ENCODE data around the gene OPCML.

OPCML gene

DNA sequence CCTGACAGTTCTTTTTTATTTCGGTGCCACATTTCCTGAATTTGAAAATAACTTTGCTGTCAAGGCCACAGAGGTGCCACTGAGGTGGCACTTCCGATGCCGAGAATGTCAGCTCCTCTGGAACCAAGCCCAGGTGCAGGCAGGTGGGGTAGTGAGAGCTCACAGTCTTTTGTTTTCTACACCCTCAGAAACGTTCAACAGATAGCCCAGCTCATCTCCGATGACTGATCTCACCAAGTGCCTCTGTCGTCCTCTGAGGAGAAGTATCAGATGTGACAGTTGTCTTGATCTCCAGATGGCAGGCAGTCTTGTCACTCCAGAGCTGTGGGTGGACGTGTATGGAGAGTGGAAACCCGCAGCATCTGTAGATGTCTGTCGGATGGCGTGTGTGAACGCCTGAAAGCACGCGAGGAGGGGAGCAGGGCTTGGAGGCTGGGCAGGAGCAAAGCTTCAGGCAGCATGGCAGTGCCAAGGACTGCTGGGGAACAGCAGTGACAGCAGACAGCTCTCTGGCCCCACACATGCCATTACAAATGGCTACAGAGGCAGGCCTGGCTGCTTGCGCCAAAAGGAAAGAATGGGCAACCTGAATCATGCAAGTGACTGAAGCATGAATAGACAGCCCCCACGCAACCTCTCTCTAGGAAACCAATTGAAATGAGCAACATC lies 877.0 kb downstream of the OPCML start:
- H3K4me3 ChIP-seq (ENCODE audit: low read depth, low read length): no peak overlapping the region

DNA sequence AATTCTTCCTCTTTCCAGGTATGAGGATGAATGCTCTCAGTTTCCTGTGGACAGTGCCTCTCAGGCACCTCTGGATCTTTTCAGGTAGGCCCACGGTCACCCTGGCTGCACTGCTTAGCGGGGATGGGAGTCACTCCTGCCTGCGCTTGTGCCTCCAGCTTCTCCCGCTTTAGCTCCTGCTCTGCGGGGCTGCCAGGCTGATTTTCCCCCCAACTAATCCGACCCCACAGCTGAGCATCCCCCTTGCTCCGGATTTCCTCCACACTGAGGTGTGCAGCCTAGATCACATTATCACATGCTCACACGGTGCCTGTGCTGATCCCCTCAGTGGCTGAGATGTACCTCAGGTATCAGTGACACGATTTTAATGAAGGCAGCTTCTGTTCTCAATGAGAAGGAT lies 879.1 kb downstream of the OPCML start:
- H3K4me3 ChIP-seq (ENCODE audit: low read depth, low read length): no peak overlapping the region

DNA sequence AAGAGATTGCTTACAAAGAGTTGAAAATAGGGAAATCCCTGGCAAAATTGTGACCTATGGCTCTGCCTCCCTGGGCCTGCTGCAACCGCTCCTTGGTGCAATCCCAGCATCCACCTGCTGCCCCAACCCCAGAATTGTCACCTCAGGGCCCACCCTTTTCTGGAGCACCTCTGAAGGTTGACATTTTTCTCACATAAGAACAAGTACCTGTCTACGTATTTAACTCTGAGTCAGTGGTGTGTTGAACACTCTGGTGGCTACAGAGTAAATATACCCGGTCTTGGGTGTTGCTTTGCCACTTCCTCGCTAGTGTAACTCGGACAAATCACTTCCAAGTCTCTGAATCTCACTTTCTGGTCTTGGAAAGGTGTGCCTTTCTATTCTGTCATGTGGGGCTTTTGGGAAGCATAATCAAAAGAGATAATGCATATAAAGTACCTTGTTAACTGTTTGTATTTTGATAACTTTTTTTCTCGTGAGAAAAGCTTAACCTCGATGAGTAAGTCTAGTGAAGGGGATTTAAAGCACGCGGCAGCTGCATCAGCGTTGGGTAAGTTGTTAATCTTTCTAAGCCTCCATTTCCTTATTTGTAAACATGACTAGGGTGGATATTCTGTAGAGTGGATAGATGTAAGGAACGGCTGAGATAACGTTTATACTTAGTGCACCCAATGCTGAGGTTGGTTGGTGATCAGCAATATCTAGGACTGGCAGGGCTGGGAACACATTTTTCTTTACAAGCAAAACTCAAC lies 881.2 kb downstream of the OPCML start:
- H3K4me3 ChIP-seq (ENCODE audit: low read depth, low read length): no peak overlapping the region

DNA sequence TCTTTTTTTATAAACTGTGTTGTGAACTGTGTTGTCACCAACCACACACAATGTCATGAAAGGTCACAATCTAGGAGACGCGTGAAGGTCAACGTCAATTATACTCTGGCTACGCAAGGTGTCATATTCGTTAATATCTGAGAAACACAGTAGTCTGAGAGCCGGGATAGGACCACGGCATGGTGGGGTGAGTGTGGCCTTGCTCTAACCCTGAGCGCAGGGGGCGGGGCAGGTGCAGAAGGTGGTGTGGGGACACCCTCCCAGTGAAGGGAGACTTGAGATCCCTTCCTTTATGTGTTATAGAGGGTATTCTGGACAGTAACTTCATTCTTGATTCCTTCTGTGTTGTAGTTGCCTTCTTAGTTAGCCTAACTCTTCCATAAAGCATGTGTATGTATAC lies 883.0 kb downstream of the OPCML start:
- H3K4me3 ChIP-seq (ENCODE audit: low read depth, low read length): no peak overlapping the region

DNA sequence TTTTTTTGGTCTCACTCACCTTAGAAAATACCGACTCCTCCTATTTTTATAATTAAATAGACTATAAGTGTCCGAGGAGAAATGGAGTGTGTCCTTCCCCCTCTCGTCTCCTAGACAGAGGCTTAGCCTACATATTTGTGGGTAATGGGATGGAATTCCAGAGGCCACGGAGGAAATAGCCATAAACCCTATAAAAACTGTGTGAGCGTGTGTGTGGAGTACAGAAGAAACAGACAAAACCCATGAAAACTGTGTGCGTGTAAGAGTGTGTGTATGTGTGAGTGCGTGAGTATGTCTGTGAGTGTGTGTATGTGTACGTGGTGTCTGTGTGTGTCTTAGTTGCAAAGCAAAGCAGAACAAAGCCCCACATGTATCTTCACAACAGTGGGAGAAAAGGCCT lies 883.5 kb downstream of the OPCML start:
- H3K4me3 ChIP-seq (ENCODE audit: low read depth, low read length): no peak overlapping the region

DNA sequence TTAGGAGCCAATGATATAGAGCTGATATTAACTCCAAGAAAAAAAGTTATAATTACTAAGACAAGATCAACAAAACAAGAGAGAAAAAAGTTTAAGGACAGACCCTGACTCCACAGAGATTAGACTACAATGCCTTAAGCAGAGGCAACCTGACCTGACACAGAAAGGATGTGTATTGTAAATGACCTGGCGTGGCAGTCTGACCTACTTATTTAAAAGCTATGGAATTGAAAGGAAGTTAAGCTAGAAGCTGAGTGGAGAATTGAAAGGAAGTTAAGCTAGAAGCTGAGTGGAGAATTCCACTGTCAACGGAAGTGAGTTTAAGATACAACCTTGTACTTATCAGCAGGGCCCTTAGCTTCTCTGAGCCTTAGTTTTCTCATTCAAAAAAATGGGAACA lies 885.4 kb downstream of the OPCML start:
- no peak overlapping the region for H3K4me3 ChIP-seq (ENCODE audit: low read depth, low read length)

DNA sequence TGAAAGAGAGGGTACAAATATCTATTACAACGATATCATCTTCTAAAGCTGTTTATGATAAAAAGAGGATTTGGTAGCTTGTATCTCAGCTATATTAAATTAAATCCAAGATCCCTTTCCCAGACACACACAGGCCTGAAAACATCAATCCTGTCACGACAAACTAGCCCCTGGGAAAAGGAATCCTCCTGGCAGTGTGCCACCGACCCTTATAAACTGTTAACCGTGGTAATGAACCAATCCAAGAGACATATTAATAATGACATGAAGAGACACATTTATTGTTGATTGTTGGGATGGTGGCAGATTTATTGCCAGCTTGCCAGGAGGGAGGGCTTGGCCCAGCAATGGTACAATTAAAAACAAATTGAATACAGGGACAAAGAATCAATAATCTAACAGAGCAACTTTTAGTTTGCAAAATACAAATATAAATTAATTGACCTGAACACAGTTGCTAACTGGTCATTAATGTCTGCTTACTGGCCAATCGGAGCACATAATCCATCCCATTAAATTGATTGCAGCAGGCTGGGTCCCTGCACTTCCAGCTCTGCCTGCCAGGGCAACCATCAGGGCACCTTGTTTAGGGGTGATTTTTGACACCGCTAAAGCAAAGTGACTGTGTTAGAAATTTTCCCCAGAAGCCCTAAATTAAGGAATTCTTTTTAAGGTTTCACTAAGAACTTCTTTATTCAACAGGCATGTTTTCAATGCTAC lies 887.6 kb downstream of the OPCML start:
- H3K4me3 ChIP-seq (ENCODE audit: low read depth, low read length): no peak overlapping the region

DNA sequence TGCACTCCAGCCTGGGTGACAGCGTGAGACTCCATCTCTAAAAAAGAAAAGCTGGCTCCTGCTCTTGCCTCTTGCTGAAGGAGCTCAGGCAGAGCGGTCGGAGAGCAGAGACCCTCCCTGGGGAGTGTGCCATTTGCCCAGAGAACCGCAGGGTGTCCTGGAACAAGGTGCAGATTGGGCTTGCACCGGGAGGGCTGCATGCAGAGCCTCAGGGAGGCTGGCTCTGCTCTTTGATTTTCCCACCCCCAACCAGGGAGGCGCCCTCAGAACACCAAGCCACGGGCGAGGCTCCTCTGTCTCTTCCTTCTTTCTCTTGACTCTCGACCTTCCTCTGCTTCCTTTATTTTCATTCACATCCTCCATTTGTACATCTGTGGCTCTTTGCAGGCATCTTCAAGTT lies 889.1 kb downstream of the OPCML start:
- no peak overlapping the region for H3K4me3 ChIP-seq (ENCODE audit: low read depth, low read length)

DNA sequence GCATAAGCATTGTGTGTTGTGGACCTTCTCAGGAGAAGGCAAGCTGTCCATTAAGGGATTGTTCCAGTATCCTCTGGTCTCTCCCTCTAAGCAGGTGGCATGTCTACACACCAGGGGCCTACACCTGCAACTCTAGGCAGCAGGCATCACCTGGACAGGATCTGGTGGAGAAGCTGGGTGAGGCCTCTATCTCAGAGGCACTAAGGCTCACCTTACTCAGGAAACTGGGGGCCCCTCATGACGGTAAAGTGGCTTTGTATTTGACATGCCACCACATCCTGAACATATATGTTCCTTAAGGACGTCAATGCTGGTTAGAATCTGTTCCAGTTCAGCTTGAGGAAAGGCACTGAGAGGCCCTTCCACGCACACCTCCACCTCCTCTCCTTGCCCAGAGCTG lies 891.3 kb downstream of the OPCML start:
- H3K4me3 ChIP-seq (ENCODE audit: low read depth, low read length): no peak overlapping the region

DNA sequence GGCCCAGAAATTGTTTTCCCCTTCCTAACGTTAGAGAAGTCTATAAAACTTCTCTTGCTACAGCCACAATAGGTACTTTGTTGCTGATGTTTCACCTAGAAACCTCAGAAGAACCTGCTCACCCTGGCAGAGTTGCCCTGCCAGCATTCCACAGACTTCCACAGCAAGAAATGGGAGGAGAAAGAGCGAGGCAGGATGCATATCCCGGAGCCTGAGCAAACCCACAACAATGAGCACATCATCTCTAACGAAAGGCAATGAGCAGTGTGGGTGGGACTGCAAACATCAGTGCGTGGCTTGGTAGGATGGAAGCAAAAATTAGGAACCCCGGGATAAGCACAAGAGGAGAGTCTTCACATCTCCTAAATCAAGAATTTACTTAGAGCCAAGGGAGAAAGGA lies 892.3 kb downstream of the OPCML start:
- no peak overlapping the region for H3K4me3 ChIP-seq (ENCODE audit: low read depth, low read length)

DNA sequence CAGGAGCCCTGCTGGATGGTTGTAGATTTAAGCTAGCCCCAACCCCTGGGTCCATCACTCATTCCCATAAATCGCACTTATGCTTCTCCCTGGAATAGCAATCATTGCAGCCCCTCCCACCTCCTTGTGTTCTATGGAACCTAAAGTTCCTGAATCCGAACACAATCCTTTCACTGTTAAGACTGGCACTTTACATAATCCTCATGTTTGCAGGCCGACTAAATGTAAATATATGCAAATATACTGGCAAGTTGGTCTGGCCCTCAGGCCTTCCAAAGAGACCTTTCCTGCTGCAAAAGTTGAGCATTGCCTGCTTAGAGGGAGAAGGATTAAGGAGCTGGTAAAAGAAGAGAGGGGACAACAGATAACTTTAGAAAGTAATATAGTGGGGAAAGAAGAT lies 892.9 kb downstream of the OPCML start:
- H3K4me3 ChIP-seq (ENCODE audit: low read depth, low read length): no peak overlapping the region

DNA sequence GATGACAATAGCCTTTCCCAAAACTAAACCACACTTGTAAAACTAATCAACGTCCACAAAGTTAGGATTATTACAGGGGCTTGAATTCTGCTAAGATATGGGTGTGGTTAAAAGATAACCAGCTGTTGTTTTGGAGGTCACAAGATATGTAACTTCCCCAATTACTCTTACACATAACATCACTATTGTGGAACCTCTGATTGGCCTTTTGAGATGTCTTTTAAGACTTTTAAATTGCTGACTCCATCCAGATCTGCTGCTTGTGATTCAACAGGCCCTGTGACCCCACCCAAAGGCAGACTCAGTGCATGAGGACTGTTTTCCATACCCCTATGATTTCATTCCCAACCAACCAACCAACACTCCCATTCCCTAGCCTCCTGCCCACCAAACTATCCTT lies 893.9 kb downstream of the OPCML start:
- H3K4me3 ChIP-seq (ENCODE audit: low read depth, low read length): no peak overlapping the region

DNA sequence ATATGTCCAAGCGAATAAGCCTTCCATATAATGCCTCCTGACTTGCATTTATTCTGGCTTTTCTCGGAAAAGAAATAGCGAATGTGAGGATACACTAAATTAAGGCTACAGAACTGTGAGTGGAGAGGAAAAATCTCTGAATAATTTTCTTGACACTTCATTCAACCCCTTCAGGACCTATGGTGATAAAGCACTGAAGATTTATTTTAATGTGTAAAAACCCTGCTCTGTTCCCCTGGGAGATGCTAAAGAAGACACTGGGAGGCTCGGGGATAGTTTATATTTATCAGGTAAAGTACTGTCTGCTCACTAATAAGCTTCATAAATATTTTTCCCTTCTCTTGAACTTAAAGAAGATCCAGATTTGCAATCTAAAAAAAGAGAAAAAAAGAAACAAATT lies 895.8 kb downstream of the OPCML start:
- H3K4me3 ChIP-seq (ENCODE audit: low read depth, low read length): no peak overlapping the region

DNA sequence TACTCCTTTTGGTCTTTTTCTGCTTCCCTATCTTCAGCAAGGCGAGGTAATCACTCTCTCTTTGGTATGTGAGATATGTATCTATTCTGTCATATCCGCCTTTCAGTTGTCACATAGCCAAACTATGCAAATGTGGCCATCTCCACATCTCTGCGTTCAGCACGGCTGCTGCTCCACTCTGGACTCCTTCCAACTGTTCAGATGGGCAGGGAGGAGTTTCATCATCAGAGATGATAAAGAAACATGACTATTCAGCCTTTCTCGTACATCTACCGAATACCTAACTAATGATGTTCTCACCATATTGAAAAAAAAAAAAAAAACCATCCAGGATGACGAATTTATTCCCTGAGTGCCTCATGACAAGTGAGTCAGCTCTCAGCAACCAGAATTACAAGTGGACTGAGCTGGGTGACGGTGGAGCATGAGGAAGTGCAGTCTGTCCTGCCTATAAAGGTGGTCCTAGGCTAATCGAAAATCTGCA lies 899.6 kb downstream of the OPCML start:
- no peak overlapping the region for H3K4me3 ChIP-seq (ENCODE audit: low read depth, low read length)

DNA sequence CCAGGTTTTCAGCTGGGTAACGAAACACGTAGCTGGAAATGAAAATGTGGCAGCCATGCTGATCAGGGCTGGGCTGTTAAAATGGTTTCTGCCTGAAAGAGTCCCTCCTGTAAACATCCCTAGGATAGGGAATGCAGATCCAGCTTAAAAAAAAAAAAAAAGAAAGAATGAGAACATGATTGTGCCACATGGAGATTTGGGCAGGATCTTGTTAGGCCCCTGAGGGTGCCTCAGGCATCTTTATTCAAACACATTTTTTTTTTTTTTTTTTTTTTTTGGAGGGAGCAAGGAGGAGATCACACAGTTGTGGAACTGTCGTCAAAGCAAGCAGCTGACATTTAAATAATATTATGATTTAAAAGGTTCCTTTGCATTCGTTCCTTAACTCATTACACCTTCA lies 900.3 kb downstream of the OPCML start:
- H3K4me3 ChIP-seq (ENCODE audit: low read depth, low read length): no peak overlapping the region

DNA sequence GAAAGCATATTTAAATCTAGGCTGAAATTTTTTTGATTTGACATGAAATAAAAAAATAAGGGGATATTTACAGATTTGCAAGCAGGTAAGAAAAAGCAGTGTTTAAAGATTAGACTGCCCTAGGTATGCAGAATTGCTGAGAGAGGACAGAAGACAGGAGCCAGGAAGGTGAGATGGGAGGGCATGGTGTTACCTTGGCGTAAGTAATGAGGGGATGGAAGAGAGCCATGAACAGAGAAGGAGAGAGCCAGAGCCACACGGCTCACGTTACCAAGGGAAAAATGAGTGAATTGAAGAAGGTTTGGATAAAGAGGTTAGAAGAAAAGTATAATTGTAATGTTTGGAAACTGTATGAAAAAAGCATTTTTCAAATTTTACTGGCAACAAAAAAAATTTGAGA lies 904.3 kb downstream of the OPCML start:
- H3K4me3 ChIP-seq (ENCODE audit: low read depth, low read length): no peak overlapping the region

DNA sequence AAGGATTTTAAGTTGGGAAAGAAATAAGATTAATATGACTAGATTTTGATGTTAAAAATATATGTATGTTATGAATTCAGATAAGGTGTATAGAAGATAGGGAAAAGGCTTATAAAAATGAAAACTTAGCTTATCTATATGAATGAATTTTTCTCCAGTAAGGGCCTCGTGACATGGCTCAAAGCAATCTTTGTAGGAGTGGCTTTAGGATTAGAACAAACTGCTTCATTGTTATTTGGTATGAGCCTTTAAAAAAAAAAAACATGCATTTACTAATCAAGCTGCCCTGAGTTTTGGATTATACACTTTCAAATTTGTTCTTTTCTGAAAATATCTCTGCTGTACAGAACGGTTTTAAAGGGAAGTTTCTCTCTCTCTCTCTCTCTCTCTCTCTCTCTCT lies 905.9 kb downstream of the OPCML start:
- no peak overlapping the region for H3K4me3 ChIP-seq (ENCODE audit: low read depth, low read length)

DNA sequence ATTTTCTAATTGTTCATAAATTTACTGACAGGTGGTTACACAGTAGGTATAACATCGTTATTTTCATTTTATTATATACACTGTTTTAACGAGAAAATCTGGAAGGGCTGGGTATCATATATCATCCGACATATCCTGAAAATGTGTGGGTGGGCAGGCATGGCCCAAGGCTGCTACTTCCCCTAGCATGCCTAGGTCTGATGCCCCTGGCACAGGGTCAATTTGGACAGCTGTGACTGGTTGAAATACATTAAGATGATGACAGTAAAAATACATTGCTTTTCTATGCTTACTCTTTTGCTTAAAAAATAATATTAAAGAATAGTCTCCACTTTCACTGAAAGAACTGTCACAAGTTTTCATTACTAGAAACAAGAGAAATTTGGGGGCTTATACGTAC lies 908.8 kb downstream of the OPCML start:
- no peak overlapping the region for H3K4me3 ChIP-seq (ENCODE audit: low read depth, low read length)

DNA sequence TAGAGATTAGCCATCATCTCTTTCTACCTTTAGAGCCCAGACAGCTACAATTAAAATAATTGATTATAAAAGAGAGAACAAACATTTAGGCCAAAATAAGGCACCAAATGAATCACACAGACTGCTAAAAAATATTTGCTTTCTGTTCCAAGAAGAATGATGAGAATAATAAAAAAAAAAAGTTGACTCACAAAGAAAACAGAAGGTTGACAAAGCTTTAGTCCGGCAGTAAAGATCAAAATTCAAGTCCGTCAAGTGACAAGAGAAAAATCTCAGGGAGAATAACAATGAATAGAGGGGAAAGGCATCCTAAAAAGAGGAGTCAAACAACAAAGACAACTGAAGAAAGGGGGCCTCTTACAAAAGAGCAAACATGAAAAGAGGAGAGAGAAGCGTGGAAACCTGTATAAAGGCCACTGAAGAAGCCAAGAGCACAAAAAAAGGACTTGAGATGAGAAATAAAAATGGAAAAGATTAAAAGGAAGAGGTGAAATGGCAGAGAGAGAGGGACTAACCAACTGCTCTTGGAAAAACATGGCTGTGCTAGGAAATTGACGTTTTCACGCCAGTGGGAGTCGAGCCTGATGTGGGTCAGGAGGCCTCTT lies 910.2 kb downstream of the OPCML start:
- no peak overlapping the region for H3K4me3 ChIP-seq (ENCODE audit: low read depth, low read length)

DNA sequence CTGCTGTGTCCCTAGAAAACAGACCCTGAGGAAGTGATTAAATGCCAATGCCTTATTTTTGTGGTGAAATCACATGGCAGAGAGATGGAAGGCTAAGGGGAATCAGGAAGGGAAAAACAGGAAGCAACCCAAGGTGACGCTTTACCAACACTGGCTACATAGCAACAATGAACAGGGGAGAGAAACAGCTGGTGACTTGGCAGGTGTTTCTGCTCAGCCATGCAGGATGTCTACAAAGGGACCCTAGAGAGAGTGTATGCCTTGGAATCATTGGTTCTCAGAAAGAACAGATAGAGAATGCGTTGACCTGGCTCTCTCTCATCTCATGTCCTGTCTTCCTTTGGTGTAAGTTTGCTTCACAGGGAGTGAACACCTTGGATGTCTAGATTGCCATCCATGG lies 911.9 kb downstream of the OPCML start:
- H3K4me3 ChIP-seq (ENCODE audit: low read depth, low read length): no peak overlapping the region

DNA sequence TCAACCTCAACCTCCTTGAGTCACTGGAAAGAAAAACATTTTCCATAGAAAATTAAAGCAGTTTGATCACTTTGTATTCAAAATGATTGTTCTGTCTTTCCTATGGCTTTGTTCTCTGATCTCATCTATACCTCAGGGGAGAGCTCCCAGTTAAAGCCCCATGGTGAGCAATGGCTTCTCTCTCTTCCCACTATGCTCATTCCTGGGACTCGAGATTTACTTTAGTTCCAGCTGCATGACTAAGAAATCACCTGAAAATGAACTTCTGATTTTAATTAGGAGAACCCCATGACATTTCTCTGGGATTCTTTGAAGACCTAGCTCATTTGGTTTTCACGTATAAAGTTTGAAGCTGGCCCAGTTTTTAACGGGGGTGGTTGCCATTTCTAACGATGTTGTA lies 921.5 kb downstream of the OPCML start:
- no peak overlapping the region for H3K4me3 ChIP-seq (ENCODE audit: low read depth, low read length)

DNA sequence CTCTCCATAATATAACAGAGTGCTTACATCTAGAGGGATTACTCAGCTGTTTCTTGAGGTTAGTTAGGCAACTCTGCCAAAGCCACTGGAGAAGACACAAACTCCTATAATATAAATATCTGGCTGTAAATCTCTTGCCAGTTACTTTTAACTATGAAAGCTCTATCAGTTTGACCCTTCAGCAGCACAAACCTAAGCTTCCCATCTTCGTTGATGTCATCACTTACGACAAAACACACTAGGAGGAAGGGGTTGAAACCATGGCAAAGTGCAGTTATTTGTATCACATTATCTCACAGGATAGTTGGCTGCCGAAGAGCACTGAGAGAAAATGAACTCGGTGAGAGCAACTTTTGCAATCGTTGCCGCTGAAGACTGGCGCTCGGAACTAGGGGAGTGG lies 922.1 kb downstream of the OPCML start:
- no peak overlapping the region for H3K4me3 ChIP-seq (ENCODE audit: low read depth, low read length)

Measured in iPS-11a (cell line).